ENCODE data around the gene AQP12B.

Gene AQP12B

GRCh38 chr2:240711701-240712100 lies 29.0 kb upstream of the AQP12B start:
- Histone ChIP-seq H3F3A (ENCODE audit: insufficient read depth, low read length) (no peaks in the 10 kb centered on the region), H4K20me1 (ENCODE audit: insufficient read depth, low read length) (no peaks in the 10 kb centered on the region), H3K4me2 (ENCODE audit: low read depth, low read length) (no peak overlapping the region), H3K4me1 (ENCODE audit: low read length) (no peaks in the 10 kb centered on the region), H3K4me3 (ENCODE audit: low read length) (no peak overlapping the region), H3K9me3 (replicated peaks; ENCODE audit: insufficient read depth, low read length) (no peaks in the 10 kb centered on the region), H3K27ac (ENCODE audit: low read length) (no peak overlapping the region), H3K9ac (ENCODE audit: low read length) (no peak overlapping the region), H3K36me3 (replicated peaks; ENCODE audit: insufficient read depth, low read length) (no peaks in the 10 kb centered on the region), H3K9me2 (replicated peaks; ENCODE audit: insufficient read depth, low read length) (no peaks in the 10 kb centered on the region), H3K79me2 (ENCODE audit: low read length) (no peaks in the 10 kb centered on the region), H2AFZ (ENCODE audit: low read length) (no peak overlapping the region), H3K27me3 (replicated peaks; ENCODE audit: insufficient read depth, low read length) (peaks cover 95% of the 10 kb centered on the region)
- no peak for DNase-seq
- TF ChIP-seq CTCF (IDR thresholded peaks at IDR 0.05; ENCODE audit: low read length), result no peak
- TF ChIP-seq EZH2phosphoT487 (IDR thresholded peaks at IDR 0.05; ENCODE audit: low read length), result no peak
- TF ChIP-seq EZH2 (optimal IDR thresholded peaks at IDR 0.05; ENCODE audit: low read depth, low read length), result no peak

- TF ChIP-seq CTCF (IDR thresholded peaks at IDR 0.05; ENCODE audit: low read length) (no peak), EZH2 (optimal IDR thresholded peaks at IDR 0.05; ENCODE audit: low read depth, low read length) (no peak), EZH2phosphoT487 (IDR thresholded peaks at IDR 0.05; ENCODE audit: low read length) (no peak)
- Histone ChIP-seq H3K27me3 (replicated peaks; ENCODE audit: insufficient read depth, low read length) (peaks cover 95% of the 10 kb centered on the region), H3K4me3 (ENCODE audit: low read length) (no peak overlapping the region), H3K4me1 (ENCODE audit: low read length) (no peaks in the 10 kb centered on the region), H3K4me2 (ENCODE audit: low read depth, low read length) (no peak overlapping the region), H3K79me2 (ENCODE audit: low read length) (no peaks in the 10 kb centered on the region), H4K20me1 (ENCODE audit: insufficient read depth, low read length) (no peaks in the 10 kb centered on the region), H3F3A (ENCODE audit: insufficient read depth, low read length) (no peaks in the 10 kb centered on the region), H2AFZ (ENCODE audit: low read length) (no peak overlapping the region), H3K9me2 (replicated peaks; ENCODE audit: insufficient read depth, low read length) (no peaks in the 10 kb centered on the region), H3K27ac (ENCODE audit: low read length) (no peak overlapping the region), H3K9me3 (replicated peaks; ENCODE audit: insufficient read depth, low read length) (no peaks in the 10 kb centered on the region), H3K36me3 (replicated peaks; ENCODE audit: insufficient read depth, low read length) (no peaks in the 10 kb centered on the region), H3K9ac (ENCODE audit: low read length) (no peak overlapping the region)
- no peak for DNase-seq
Measured at GRCh38 chr2:240711296-240711695, 28.6 kb upstream of the AQP12B start.

GRCh38 chr2:240708457-240708856 lies 25.8 kb upstream of the AQP12B start:
- Histone ChIP-seq H2AFZ (ENCODE audit: low read length) (no peak overlapping the region), H3F3A (ENCODE audit: insufficient read depth, low read length) (no peaks in the 10 kb centered on the region), H3K9me3 (replicated peaks; ENCODE audit: insufficient read depth, low read length) (no peaks in the 10 kb centered on the region), H3K9me2 (replicated peaks; ENCODE audit: insufficient read depth, low read length) (no peaks in the 10 kb centered on the region), H3K4me3 (ENCODE audit: low read length) (no peak overlapping the region), H3K4me2 (ENCODE audit: low read depth, low read length) (no peak overlapping the region), H4K20me1 (ENCODE audit: insufficient read depth, low read length) (no peaks in the 10 kb centered on the region), H3K27ac (ENCODE audit: low read length) (no peak overlapping the region), H3K79me2 (ENCODE audit: low read length) (no peaks in the 10 kb centered on the region), H3K9ac (ENCODE audit: low read length) (no peak overlapping the region), H3K36me3 (replicated peaks; ENCODE audit: insufficient read depth, low read length) (no peaks in the 10 kb centered on the region), H3K27me3 (replicated peaks; ENCODE audit: insufficient read depth, low read length) (peaks cover 89% of the 10 kb centered on the region), H3K4me1 (ENCODE audit: low read length) (no peaks in the 10 kb centered on the region)
- TF ChIP-seq EZH2 (optimal IDR thresholded peaks at IDR 0.05; ENCODE audit: low read depth, low read length) (no peak), EZH2phosphoT487 (IDR thresholded peaks at IDR 0.05; ENCODE audit: low read length) (no peak), CTCF (IDR thresholded peaks at IDR 0.05; ENCODE audit: low read length) (no peak)
- DNase-seq, result no peak

Data from MM.1S (cell line).